ENCODE data around the gene GSTM3. TPM values are rescaled to one million over a fixed set of nuclear protein-coding genes. Genes with fewer than 3 reads are reported as not detected.

Gene GSTM3
- total and polyA plus RNA-seq, 2 donors from 2014 or later = 54.7 to 405 TPM

DNA sequence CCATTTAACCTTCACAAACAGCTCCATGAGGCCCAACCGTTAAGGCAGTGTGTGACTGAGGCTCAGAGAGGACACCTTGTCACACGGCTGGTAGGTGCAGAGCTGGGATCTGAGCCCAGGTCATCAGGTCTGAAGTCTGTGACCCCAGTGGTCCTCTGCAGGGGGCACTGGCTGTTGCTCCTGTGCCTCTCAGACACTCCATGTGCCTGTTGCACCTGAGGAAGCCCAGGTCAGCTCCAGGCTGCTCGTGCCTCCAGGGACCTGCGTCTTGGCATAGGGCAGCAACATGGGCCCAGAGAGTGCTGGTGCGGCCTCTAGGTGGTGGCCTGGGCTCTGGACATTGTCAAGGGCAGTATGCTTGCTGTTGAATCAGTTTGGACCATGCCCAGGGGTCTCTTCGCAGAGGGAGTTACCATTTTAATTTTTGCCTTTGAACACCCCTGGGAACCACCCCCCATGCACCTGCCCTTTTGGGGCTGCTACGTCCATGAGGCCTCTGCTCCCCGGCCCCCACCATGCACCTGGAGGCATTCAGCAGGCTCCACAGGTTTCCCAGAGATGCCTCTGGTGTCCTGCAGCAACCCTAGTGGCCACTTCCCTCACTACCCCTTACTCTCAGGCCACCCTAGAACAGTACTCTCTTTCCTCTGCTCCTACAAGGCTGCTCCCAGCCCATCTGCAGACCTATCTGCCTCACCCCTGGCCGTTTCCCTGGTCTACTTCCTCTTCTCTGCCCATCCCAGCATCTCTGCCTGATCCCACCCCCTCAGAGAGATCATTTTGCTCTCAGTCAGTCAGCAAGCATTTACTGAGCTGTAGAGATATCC lies 48.1 kb upstream of the GSTM3 start:
- no peaks in the 10 kb centered on the region for H3K9me3 ChIP-seq (ENCODE audit: control insufficient read depth in 2 of 3, insufficient read depth in 1 of 3, low read length in 3 of 3)
- peaks cover 7 to 26% (median 12%) of the 10 kb centered on the region in 3 donors for H3K4me1 ChIP-seq (ENCODE audit: control insufficient read depth in 2 of 3, insufficient read depth in 2 of 3, low read depth in 1 of 3, low read length in 3 of 3)
- H3K36me3 ChIP-seq (ENCODE audit: control insufficient read depth in 2 of 3, insufficient read depth in 3 of 3, low read length in 3 of 3) = no peaks in the 10 kb centered on the region
- no peak overlapping the region for H3K27ac ChIP-seq (ENCODE audit: low read depth in 2 of 2, low read length in 2 of 2)
- intact Hi-C loops (cut with DNase I) = no loop called here
- FAIRE-seq (no peak), DNase-seq (peak in 3 of 5 donors; percentile 46 to 68 (median 51))
- H3K4me3 ChIP-seq (ENCODE audit: low read length in 3 of 3) = no peak overlapping the region
- H3K9ac ChIP-seq (ENCODE audit: low read length in 3 of 3) = no peak overlapping the region
- TF ChIP-seq, protein P1, sequence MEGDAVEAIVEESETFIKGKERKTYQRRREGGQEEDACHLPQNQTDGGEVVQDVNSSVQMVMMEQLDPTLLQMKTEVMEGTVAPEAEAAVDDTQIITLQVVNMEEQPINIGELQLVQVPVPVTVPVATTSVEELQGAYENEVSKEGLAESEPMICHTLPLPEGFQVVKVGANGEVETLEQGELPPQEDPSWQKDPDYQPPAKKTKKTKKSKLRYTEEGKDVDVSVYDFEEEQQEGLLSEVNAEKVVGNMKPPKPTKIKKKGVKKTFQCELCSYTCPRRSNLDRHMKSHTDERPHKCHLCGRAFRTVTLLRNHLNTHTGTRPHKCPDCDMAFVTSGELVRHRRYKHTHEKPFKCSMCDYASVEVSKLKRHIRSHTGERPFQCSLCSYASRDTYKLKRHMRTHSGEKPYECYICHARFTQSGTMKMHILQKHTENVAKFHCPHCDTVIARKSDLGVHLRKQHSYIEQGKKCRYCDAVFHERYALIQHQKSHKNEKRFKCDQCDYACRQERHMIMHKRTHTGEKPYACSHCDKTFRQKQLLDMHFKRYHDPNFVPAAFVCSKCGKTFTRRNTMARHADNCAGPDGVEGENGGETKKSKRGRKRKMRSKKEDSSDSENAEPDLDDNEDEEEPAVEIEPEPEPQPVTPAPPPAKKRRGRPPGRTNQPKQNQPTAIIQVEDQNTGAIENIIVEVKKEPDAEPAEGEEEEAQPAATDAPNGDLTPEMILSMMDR (IDR thresholded peaks at IDR 0.05; ENCODE audit: borderline replicate concordance, extremely low read depth, insufficient read depth) = no peak
- no peaks in the 10 kb centered on the region for H3K27me3 ChIP-seq (ENCODE audit: control insufficient read depth, insufficient read depth, low read length)

DNA sequence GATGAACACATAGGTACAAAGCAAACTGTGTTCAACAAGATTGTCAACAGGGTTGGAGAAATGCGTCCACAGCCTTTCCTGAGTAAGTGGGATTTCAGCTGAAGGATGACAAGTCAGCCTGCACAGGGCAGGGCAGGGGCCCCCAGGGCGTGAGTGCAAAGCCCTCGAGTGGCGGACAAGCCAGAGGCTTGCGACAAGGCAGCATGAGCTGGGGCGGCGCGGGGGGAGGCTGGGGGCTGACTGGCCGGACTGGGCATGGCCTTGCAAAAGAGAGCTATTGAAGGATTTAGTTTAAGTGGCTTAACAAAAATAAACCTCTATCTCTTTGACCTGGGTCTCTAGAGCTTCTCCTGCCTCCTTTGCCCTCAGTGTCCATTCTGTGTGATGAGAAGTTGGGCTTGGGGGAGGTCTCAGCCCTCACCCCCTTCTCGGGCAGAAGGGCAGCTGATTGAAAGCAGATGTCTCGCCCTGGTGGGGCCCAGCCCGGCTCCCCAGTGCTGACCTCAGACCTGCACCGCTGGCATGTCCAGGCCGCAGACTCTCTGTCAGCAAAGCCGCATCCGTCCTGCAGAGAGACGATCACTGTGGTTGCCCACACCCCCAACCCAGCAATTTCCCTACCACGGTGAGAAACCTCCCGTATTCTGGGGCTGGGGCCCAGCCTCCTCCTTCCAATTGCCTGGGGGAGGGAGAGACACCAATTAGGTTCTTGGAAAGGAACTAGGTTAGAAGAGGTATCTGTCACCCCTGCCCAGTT lies 47.2 kb upstream of the GSTM3 start:
- H3K4me1 ChIP-seq (ENCODE audit: control insufficient read depth in 2 of 3, insufficient read depth in 2 of 3, low read depth in 1 of 3, low read length in 3 of 3) = peaks cover 9 to 23% (median 10%) of the 10 kb centered on the region in 3 donors
- H3K9ac ChIP-seq (ENCODE audit: low read length in 3 of 3) = no peak overlapping the region
- no peak overlapping the region for H3K4me3 ChIP-seq (ENCODE audit: low read length in 3 of 3)
- H3K9me3 ChIP-seq (ENCODE audit: control insufficient read depth in 2 of 3, insufficient read depth in 1 of 3, low read length in 3 of 3) = no peaks in the 10 kb centered on the region
- no peaks in the 10 kb centered on the region for H3K36me3 ChIP-seq (ENCODE audit: control insufficient read depth in 2 of 3, insufficient read depth in 3 of 3, low read length in 3 of 3)
- H3K27ac ChIP-seq (ENCODE audit: low read depth in 2 of 2, low read length in 2 of 2) = no peak overlapping the region
- FAIRE-seq (no peak), DNase-seq (peak in 2 of 5 donors; percentile 35 to 69)
- TF ChIP-seq, protein P1 (IDR thresholded peaks at IDR 0.05; ENCODE audit: borderline replicate concordance, extremely low read depth, insufficient read depth) = no peak
- H3K27me3 ChIP-seq (ENCODE audit: control insufficient read depth, insufficient read depth, low read length) = no peaks in the 10 kb centered on the region
- intact Hi-C loops (cut with DNase I) = no loop called here

DNA sequence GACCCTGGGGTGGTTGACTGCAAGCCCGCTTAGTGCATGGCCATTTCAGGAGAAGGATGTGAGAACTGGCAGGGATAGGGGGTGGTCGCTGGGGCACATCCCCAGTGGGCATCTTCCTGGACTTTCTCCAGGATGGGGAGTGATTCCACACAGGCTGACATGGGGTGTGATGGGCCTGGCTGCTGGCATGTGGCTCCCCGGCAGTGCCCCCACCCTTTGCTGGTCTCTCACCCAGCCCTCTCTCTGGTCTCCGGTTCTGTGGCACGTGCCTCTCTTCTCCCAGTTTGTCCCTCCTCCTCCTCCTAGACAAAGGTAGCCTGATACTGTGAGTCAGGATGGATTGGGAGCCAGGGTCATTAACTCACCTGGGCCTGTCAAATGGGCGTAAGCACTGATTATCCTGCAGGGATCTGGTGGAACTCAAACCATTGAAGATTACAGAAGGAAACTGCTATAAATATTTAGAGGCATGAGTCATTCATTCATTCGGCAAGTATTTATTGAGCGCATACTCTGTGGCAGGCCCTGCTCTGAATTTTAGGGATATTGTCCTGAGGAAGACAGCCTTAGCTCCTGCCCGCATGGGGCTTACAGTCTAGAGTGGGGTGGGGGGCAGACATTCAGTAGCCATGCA lies 46.5 kb upstream of the GSTM3 start:
- DNase-seq (peak in 2 of 5 donors; percentile 32 to 54), FAIRE-seq (no peak)
- Histone ChIP-seq H3K9me3 (ENCODE audit: control insufficient read depth in 2 of 3, insufficient read depth in 1 of 3, low read length in 3 of 3) (no peaks in the 10 kb centered on the region), H3K27ac (ENCODE audit: low read depth in 2 of 2, low read length in 2 of 2) (no peak overlapping the region), H3K4me3 (ENCODE audit: low read length in 3 of 3) (no peak overlapping the region), H3K4me1 (ENCODE audit: control insufficient read depth in 2 of 3, insufficient read depth in 2 of 3, low read depth in 1 of 3, low read length in 3 of 3) (peaks cover 9 to 19% (median 15%) of the 10 kb centered on the region in 3 donors), H3K36me3 (ENCODE audit: control insufficient read depth in 2 of 3, insufficient read depth in 3 of 3, low read length in 3 of 3) (no peaks in the 10 kb centered on the region), H3K27me3 (ENCODE audit: control insufficient read depth, insufficient read depth, low read length) (no peaks in the 10 kb centered on the region), H3K9ac (ENCODE audit: low read length in 3 of 3) (no peak overlapping the region)
- intact Hi-C loops (cut with DNase I) = no loop called here
- TF ChIP-seq, protein P1 (IDR thresholded peaks at IDR 0.05; ENCODE audit: borderline replicate concordance, extremely low read depth, insufficient read depth) = no peak

All from kidney (tissue), 14 donors.